Measurements from ENCODE around the gene HSPBAP1.
"Not testable (repeated sequence)": the region's sequence is repeated elsewhere in the genome, so short reads cannot be mapped to it uniquely, and the experiment has no call there.

The HSPBAP1 gene

GRCh38 chr3:122782804-122783203 is 10.8 kb downstream of the HSPBAP1 start:
- DNase-seq = no peak

DNA sequence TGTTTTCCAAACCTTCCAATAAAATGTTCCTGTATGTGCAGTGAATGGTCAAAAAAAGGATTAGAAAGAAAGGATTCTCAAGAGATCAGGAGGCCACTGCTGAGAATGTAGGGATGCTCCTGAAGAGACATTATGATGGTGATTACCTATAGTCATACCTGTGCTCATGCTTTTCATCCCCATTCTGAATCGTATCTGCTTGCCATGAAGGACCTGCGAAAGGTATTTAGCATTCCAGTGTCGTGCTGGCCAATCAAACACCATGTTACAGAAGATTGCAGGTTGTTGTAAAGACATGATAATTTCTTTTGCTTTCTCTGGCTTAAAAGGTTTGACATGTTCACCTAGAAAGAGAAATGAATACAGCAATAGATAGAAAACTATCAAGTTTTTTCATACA is 16.1 kb downstream of the HSPBAP1 start:
- DNase-seq = no peak

DNA sequence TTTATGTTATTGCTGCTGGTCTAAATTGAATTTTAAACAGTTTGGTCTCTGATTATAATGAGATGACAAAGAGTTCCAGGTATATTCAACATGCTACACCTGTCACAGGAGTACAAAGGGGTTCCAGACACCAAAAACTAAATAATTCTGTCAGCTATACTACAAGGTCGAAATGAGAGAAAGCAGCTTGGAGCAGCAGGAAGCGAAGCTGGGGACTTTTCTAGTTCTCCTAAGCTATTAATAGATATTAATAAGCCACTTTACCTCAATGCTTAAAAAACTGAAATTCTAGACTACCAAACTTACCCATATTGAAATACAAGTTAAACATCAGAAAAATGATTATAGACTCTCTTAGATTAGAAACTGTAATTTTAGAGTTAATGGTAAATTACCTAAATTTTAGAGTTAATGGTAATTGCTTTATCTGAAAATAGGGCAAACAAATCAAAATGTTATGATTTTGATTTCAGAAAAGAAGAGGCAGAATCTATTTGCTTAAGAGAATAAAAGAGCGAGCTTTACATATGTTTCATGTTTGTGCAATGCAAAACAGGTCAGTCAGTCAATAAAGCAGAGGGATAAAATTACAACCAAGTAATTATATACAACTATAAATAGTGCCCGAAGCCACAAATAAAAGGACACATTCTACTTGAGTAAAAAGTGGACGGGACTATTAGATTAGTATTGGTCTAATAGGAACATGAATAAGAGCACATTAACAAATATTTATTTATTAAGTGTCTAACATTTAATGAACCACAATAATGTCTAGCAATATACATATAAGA is 16.8 kb downstream of the HSPBAP1 start:
- DNase-seq = no peak

GRCh38 chr3:122774564-122774963 is 19.1 kb downstream of the HSPBAP1 start:
- no peak for DNase-seq

GRCh38 chr3:122773944-122774509 is 19.6 kb downstream of the HSPBAP1 start:
- DNase-seq = no peak

GRCh38 chr3:122772827-122773226 is 20.8 kb downstream of the HSPBAP1 start:
- no peak for DNase-seq

DNA sequence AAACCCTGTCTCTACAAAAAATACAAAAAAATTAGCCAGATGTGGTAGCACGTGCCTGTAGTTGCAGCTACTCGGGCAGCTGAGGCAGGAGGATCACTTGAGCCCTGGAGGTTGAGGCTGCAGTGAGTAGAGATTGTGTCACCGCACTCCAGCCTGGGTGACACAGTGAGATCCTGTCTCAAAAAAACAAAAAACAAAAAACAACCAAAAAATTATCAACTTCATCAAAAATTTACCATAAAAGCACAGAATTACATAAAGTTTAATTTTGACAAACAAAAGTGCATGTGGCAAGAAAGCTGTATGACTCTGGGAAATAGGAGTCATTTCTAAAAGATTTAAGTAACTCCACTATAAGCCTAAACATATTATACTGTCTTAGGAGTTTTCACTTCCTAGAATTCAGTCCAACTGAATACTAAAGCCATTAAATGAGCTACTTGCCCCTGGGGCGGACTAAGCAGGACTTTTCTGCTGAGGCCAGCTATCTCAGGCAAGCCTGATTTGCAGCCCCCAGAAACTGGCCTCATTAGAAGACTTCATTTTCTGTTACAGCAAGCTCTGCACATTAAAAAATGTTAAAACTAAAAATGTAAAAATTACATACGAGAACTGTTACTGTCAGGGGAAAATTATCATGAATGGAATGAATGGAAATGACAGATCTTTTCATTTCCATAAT is 23.0 kb downstream of the HSPBAP1 start:
- DNase-seq = no peak

DNA sequence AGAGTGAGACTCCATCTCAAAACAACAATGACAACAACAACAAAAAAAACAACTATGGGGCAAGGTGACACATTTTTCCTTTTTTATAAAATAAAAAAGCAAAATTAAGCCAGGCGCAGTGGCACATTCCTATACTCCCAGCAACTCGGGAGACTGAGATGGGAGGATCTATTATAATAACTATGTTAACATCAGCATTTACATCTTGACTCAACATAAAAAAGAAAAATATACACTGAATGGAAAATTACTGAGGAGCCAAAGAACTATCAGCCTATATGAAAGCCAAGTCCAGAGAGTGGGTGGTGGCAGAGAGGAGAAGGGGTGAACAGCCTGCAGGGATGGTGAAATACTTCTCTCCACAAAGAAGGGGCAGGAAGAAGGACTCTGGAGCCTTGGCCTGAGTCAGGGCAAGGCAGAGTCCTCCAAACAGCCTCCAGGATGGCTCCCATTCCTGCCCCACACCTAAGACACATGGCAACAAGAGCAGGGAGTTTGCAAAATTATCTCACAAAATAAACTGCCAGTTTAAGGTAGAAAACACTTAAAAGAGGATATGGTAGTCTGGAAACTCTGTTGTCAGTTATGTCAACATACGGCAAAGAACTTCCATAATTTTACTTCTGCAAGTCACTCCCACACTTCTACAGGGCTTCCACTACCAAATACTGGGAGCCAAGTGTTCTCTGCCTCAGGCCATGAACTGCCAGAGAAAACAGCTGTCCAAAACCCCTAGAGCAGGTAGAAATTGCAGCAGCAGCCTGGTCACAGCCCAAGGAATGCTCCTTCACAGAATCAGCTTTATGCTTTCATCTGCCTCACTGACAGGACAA is 25.9 kb downstream of the HSPBAP1 start:
- DNase-seq = no peak

GRCh38 chr3:122766430-122766829 is 27.2 kb downstream of the HSPBAP1 start:
- no peak for DNase-seq

DNA sequence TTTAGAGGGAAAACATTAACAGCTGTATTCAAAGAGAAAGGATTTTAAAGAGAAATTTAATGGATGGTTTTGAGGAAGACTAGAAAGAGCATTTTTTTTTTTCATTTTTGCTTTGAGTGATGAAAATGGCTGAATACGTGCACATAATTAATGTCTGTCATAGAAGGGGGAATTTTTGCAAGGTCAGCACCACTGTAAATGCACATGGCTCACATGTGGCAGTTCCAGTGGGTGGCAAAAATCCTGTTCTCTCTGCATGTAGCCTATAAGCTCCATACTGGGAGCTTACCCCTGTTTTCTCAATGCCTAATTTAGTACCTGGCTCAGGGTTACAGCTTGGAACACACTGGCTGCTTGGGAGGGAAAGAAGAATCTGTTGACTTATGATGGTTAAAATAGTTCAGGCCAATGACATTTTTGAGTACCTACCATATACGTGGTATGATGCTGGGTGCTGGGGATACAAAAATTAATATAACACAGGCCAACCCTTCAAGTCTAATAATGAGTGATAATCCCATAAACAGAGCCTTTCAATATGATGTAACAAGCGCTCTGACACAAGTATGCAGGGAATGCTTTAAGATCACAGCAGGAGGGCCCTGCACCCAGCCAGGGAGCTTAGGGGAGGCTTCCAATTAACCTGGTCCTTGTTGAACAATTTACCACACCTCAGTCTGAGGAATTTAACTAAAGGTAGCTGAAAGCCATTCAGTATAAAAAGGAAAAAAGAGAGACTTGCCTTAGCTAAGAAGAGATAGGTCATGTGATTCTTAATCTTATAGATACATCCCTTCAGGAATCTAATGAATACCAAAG is 33.0 kb downstream of the HSPBAP1 start:
- no peak for DNase-seq

GRCh38 chr3:122758877-122759560 is 34.6 kb downstream of the HSPBAP1 start:
- no peak for DNase-seq

- no peak for DNase-seq
These were observed 38.1 kb downstream of the HSPBAP1 start for GRCh38 chr3:122755491-122755890.

DNA sequence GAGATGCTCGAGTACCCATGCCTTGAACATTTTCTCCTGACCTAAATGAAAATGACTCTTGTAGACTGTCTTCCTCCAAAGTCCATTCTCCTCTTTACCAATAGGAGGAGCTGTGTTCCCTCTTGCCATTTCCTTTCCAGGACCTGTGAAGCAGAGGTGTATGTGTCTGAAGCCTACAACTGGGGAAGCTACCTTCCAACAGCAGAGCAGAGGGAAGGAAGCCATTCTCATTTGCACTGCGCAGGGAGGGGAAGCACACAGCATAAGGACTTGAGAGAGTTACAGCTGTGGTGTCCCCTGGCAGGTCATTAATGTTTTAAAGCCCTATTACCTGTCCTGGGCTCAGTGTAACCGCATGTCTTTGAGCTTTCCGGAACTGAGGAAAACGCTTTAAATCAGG is 38.7 kb downstream of the HSPBAP1 start:
- no peak for DNase-seq

DNA sequence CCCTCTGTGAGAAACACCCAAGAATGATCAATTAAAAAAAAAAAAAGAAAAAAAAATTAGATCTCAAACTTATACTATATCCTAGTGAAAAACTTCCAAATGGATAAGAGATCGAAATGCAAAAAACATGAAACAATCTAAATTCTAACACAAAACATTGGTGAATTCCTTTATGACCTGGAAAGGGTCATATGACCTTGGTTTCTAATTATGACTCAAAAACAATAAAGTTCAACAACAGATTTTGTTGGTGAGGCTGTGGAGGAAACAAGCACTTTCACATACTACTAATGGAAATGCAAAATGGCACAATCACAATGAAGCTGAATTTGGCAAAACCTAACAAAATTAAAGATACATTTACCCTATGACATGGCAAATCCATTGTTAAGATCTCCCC is 45.3 kb downstream of the HSPBAP1 start:
- no peak for DNase-seq

GRCh38 chr3:122747295-122747694 is 46.3 kb downstream of the HSPBAP1 start:
- not testable (repeated sequence) for DNase-seq

DNA sequence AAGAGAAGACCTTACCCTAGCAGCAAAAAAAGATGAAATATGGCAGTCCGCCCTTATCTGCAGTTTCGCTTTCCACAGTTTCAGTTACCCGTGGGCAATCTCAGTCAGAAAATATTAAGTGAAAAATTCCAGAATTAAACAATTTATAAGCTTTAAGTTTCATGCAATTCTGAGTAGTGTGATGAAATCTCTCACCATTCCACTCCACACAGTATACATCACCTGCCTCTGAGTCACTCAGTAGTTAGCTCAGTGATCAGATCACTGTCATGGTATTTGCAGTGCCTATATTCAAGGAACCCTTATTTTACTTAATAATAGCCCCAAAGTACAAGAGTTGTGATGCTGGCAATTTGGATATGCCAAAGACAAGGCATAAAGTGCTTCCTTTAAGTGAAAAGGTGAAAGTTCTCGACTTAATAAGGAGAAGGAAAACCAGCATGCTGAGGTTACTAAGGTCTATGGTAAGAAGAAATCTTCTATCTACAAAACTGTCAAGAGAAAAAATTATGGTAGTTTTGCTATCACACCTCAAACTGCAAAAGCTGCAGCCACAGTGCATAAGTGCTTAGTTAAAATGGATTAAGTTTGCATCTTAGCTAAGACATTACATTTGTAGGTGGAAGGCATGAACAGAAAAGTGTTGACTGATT is 48.1 kb downstream of the HSPBAP1 start:
- DNase-seq = no peak

- DNase-seq = no peak
These were observed 50.0 kb downstream of the HSPBAP1 start for GRCh38 chr3:122743581-122744120.

DNA sequence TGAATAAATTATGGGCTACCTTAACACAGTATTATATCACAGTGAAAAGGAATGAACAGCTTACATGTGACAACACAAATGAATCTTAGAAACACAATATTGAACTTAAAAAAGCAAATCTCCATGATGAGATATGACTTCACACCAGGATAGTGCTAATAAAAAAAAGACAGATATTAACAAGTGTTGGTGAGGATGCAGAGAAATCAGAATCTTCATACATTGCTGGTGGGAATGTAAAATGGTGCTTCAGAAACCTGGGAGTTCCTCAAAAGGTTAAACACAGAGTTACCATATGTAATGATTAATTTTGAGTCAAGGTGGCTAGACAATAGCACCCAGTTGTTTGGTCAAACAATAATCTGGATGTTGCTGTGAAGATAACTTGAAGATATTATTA is 51.4 kb downstream of the HSPBAP1 start:
- DNase-seq = no peak

DNA sequence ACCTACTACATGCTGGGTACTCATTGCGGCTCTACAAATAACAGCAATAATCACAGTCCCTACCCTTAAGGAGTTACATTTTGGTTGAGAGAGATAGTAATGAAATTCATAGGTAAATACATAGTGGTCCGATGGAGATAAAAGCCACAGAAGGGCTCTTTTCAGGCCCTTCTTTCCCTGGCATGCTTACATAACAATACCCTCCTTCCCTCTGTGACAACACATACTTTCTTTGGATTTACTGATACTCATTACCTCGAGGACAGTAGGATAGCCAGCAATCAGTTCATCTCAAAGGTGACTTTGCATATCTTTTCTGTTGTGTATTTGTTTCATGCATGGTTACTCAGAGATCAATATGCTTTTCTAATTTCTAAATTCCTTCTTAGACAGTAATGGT is 54.5 kb downstream of the HSPBAP1 start:
- no peak for DNase-seq

GRCh38 chr3:122732682-122733525 is 60.7 kb downstream of the HSPBAP1 start:
- not testable (repeated sequence) for DNase-seq

Measured in NCI-H2081 (cell line).